Measurements from ENCODE around the gene ATP5ME.
A peak's percentile ranks its signal among the peaks of the same experiment; 100 is the strongest.
"Not testable (repeated sequence)": the region's sequence is repeated elsewhere in the genome, so short reads cannot be mapped to it uniquely, and the experiment has no call there.

ATP5ME gene

GRCh38 chr4:677431-678293 lies 3.6 kb upstream of the ATP5ME start:
- TF ChIP-seq CTCF (conservative IDR thresholded peaks at IDR 0.05; ENCODE audit: low read depth, low read length), result no peak
- no peak for DNase-seq (ENCODE audit: low read depth)
- no peak overlapping the region for H3K4me3 ChIP-seq (ENCODE audit: low read length)

- no peak for DNase-seq (ENCODE audit: low read depth)
- H3K4me3 ChIP-seq (ENCODE audit: low read length), result no peak overlapping the region
- TF ChIP-seq CTCF (conservative IDR thresholded peaks at IDR 0.05; ENCODE audit: low read depth, low read length), result no peak
These were observed 2.8 kb upstream of the ATP5ME start for GRCh38 chr4:676871-677235.

- DNase-seq (ENCODE audit: low read depth), result no peak
- H3K4me3 ChIP-seq (ENCODE audit: low read length), result no peak overlapping the region
- TF ChIP-seq CTCF (conservative IDR thresholded peaks at IDR 0.05; ENCODE audit: low read depth, low read length), result no peak
These were observed 2.1 kb upstream of the ATP5ME start for GRCh38 chr4:675980-676870.

DNA sequence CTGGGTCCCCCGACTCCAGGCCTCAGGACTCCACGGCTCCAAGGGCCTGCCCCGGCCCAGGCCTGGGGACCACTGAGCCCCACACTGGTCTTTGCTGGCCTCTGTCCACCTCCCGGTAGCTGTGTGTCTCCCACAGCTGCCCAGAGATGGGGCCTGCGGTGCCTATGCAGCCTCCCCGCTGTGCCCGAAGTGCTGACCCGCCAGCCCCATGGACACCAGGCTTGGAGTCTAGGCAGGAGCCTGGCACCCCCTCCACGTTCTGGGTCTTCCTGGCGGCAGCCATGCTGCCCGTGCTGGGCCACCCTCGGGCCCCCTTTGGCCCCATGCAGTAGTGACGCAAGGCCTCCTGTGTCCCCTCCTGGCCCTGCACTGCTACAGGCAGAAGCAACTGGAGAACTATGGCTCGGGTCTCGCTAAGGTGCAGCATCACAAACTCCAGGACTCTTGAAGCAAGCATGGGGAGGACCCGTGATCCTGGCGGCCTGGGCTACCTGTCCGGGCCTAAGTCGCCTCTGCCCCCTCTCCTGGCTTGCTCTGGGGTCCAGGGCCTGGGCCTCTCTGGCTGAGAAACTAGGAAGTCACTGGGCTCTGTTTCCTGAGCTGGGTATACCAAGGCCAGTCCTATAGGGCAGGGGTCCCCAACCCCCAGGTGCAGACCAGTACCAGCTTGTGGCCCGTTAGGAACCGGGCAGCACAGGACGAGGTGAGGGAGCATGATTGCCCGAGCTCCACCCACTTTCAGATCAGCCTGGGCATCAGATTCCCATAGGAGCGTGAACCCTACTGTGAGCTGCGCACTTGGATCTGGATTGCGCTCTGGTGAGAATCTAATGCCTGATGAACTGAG lies 1.2 kb upstream of the ATP5ME start:
- no peak for DNase-seq (ENCODE audit: low read depth)
- peak overlapping the region; percentile 69 for H3K4me3 ChIP-seq (ENCODE audit: low read length)
- TF ChIP-seq CTCF (conservative IDR thresholded peaks at IDR 0.05; ENCODE audit: low read depth, low read length), result no peak

DNA sequence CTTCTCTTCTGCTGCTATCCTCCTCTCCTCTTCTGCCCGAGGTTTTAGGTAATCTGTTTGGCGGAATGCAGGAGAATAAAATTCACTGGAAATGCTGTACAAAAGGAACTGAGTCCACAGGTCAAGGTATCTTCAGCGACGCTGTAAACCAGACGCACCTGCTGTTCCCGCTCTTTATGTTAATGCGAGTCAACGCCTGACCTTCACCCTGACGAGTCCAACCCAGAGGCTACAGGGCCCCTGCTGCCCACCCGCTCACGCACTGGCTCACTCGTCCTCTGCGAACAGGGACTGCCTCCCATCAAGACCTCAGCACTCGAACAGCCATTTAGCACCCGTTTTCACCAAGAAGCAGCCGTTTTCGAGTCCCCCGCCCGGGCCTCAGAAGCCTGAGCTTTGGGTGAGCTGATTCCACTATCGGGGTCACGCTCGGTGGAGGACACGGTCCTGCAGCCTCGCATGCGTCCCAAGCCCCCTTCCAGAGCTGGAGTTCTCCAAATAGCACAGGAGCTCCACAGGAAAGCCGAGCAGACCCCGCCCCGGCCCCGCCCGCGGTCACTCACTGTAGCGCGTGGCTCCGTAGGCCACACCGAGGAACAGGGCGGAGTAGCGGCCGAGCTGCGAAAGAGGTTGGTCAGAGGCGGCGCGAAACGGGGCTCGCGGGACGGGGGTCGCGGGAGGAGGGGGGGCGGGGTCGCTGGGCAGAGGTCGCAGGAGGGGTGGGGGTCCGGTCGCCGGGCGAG lies 556 bp downstream of the ATP5ME start:
- peak overlapping the region; percentile 80 for H3K4me3 ChIP-seq (ENCODE audit: low read length)
- no peak for DNase-seq (ENCODE audit: low read depth)
- TF ChIP-seq CTCF (conservative IDR thresholded peaks at IDR 0.05; ENCODE audit: low read depth, low read length), result no peak

DNA sequence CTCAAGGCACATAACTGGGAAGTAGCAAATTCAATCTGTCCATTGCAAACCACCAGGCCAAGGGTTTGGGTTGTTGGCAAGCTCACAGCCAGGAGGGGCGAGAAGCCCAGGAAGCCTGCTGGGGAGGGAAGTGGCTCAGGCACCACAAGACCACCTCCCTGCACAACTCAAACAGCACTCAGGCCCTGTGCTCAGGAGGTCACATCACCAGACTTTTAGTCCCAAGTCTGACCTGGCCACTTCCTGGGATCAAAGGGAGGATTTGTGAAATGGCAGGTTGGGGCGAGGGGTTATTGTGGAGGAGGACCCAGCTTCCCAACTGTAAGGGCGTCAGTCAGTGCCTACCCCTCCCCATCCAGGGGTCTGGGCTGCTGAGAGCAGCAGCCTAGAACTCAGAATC lies 2.3 kb downstream of the ATP5ME start:
- H3K4me3 ChIP-seq (ENCODE audit: low read length), result no peak overlapping the region
- DNase-seq (ENCODE audit: low read depth), result no peak
- no peak for TF ChIP-seq CTCF (conservative IDR thresholded peaks at IDR 0.05; ENCODE audit: low read depth, low read length)

- H3K4me3 ChIP-seq (ENCODE audit: low read length); DNase-seq (ENCODE audit: low read depth): not testable (repeated sequence)
These were observed 4.1 kb downstream of the ATP5ME start for GRCh38 chr4:669806-670559.

GRCh38 chr4:668219-668618 lies 5.9 kb downstream of the ATP5ME start:
- H3K4me3 ChIP-seq (ENCODE audit: low read length); DNase-seq (ENCODE audit: low read depth): not testable (repeated sequence)
